ENCODE data around the gene CHD8.
"Not testable (repeated sequence)": the region's sequence is repeated elsewhere in the genome, so short reads cannot be mapped to it uniquely, and the experiment has no call there.

Gene CHD8

GRCh38 chr14:21475767-21476522 is 20.0 kb upstream of the CHD8 start:
- Histone ChIP-seq H3K4me1 (ENCODE audit: control insufficient read depth, insufficient read depth, low read length) (peaks cover 14% of the 10 kb centered on the region), H3K4me3 (ENCODE audit: low read length) (peak overlapping the region; percentile 79), H3K4me2 (ENCODE audit: low read length) (peak overlapping the region; percentile 89), H3K27me3 (ENCODE audit: control insufficient read depth, insufficient read depth, low read length) (no peaks in the 10 kb centered on the region), H3K36me3 (ENCODE audit: insufficient read depth, low read length) (peaks cover 13% of the 10 kb centered on the region), H3K9me3 (replicated peaks; ENCODE audit: low read length) (no peaks in the 10 kb centered on the region), H3K9ac (ENCODE audit: low read depth, low read length) (peak overlapping the region; percentile 84)

- H3K4me2 ChIP-seq (ENCODE audit: low read length), result no peak overlapping the region
- no peaks in the 10 kb centered on the region for H3K9me3 ChIP-seq (replicated peaks; ENCODE audit: low read length)
- peaks cover 24% of the 10 kb centered on the region for H3K36me3 ChIP-seq (ENCODE audit: insufficient read depth, low read length)
- H3K4me3 ChIP-seq (ENCODE audit: low read length), result no peak overlapping the region
- H3K9ac ChIP-seq (ENCODE audit: low read depth, low read length), result peak overlapping the region; percentile 6
- H3K4me1 ChIP-seq (ENCODE audit: control insufficient read depth, insufficient read depth, low read length), result peaks cover 12% of the 10 kb centered on the region
- no peaks in the 10 kb centered on the region for H3K27me3 ChIP-seq (ENCODE audit: control insufficient read depth, insufficient read depth, low read length)
These were observed 11.7 kb upstream of the CHD8 start for GRCh38 chr14:21467616-21468015.

- peaks cover 15% of the 10 kb centered on the region for H3K4me1 ChIP-seq (ENCODE audit: control insufficient read depth, insufficient read depth, low read length)
- H3K9me3 ChIP-seq (replicated peaks; ENCODE audit: low read length), result no peaks in the 10 kb centered on the region
- H3K9ac ChIP-seq (ENCODE audit: low read depth, low read length), result peak overlapping the region; percentile 94
- peak overlapping the region; percentile 81 for H3K4me2 ChIP-seq (ENCODE audit: low read length)
- peaks cover 8% of the 10 kb centered on the region for H3K36me3 ChIP-seq (ENCODE audit: insufficient read depth, low read length)
- H3K4me3 ChIP-seq (ENCODE audit: low read length), result peak overlapping the region; percentile 91
- no peaks in the 10 kb centered on the region for H3K27me3 ChIP-seq (ENCODE audit: control insufficient read depth, insufficient read depth, low read length)
These were observed 371 bp downstream of the CHD8 start for GRCh38 chr14:21455592-21455911.

- peaks cover 7% of the 10 kb centered on the region for H3K36me3 ChIP-seq (ENCODE audit: insufficient read depth, low read length)
- H3K4me3 ChIP-seq (ENCODE audit: low read length), result peak overlapping the region; percentile 91
- H3K9ac ChIP-seq (ENCODE audit: low read depth, low read length), result peak overlapping the region; percentile 94
- peak overlapping the region; percentile 81 for H3K4me2 ChIP-seq (ENCODE audit: low read length)
- H3K9me3 ChIP-seq (replicated peaks; ENCODE audit: low read length), result no peaks in the 10 kb centered on the region
- no peaks in the 10 kb centered on the region for H3K27me3 ChIP-seq (ENCODE audit: control insufficient read depth, insufficient read depth, low read length)
- peaks cover 20% of the 10 kb centered on the region for H3K4me1 ChIP-seq (ENCODE audit: control insufficient read depth, insufficient read depth, low read length)
These were observed 929 bp downstream of the CHD8 start for GRCh38 chr14:21454843-21455544.

GRCh38 chr14:21449899-21450216 is 6.1 kb downstream of the CHD8 start:
- peaks cover 20% of the 10 kb centered on the region for H3K4me1 ChIP-seq (ENCODE audit: control insufficient read depth, insufficient read depth, low read length)
- H3K9me3 ChIP-seq (replicated peaks; ENCODE audit: low read length), result no peaks in the 10 kb centered on the region
- H3K27me3 ChIP-seq (ENCODE audit: control insufficient read depth, insufficient read depth, low read length), result no peaks in the 10 kb centered on the region
- H3K36me3 ChIP-seq (ENCODE audit: insufficient read depth, low read length), result no peaks in the 10 kb centered on the region
- no peak overlapping the region for H3K4me2 ChIP-seq (ENCODE audit: low read length)
- no peak overlapping the region for H3K4me3 ChIP-seq (ENCODE audit: low read length)
- no peak overlapping the region for H3K9ac ChIP-seq (ENCODE audit: low read depth, low read length)

GRCh38 chr14:21442657-21443056 is 13.3 kb downstream of the CHD8 start:
- not testable (repeated sequence) for H3K9ac ChIP-seq (ENCODE audit: low read depth, low read length); H3K36me3 ChIP-seq (ENCODE audit: insufficient read depth, low read length); H3K4me1 ChIP-seq (ENCODE audit: control insufficient read depth, insufficient read depth, low read length); H3K4me3 ChIP-seq (ENCODE audit: low read length); H3K4me2 ChIP-seq (ENCODE audit: low read length); H3K27me3 ChIP-seq (ENCODE audit: control insufficient read depth, insufficient read depth, low read length); H3K9me3 ChIP-seq (replicated peaks; ENCODE audit: low read length)

- no peak overlapping the region for H3K4me2 ChIP-seq (ENCODE audit: low read length)
- no peaks in the 10 kb centered on the region for H3K27me3 ChIP-seq (ENCODE audit: control insufficient read depth, insufficient read depth, low read length)
- H3K4me1 ChIP-seq (ENCODE audit: control insufficient read depth, insufficient read depth, low read length), result peaks cover 12% of the 10 kb centered on the region
- no peaks in the 10 kb centered on the region for H3K36me3 ChIP-seq (ENCODE audit: insufficient read depth, low read length)
- H3K9ac ChIP-seq (ENCODE audit: low read depth, low read length), result no peak overlapping the region
- H3K9me3 ChIP-seq (replicated peaks; ENCODE audit: low read length), result no peaks in the 10 kb centered on the region
- no peak overlapping the region for H3K4me3 ChIP-seq (ENCODE audit: low read length)
These were observed 15.1 kb downstream of the CHD8 start for GRCh38 chr14:21440859-21441258.

- Histone ChIP-seq H3K4me3 (ENCODE audit: low read length) (peak overlapping the region; percentile 88), H3K9ac (ENCODE audit: low read depth, low read length) (peak overlapping the region; percentile 92), H3K4me1 (ENCODE audit: control insufficient read depth, insufficient read depth, low read length) (peaks cover 21% of the 10 kb centered on the region), H3K36me3 (ENCODE audit: insufficient read depth, low read length) (no peaks in the 10 kb centered on the region), H3K27me3 (ENCODE audit: control insufficient read depth, insufficient read depth, low read length) (no peaks in the 10 kb centered on the region), H3K4me2 (ENCODE audit: low read length) (peak overlapping the region; percentile 83), H3K9me3 (replicated peaks; ENCODE audit: low read length) (no peaks in the 10 kb centered on the region)
These were observed 18.6 kb downstream of the CHD8 start for GRCh38 chr14:21437063-21437901.

GRCh38 chr14:21436567-21437062 is 19.3 kb downstream of the CHD8 start:
- H3K4me3 ChIP-seq (ENCODE audit: low read length), result peak overlapping the region; percentile 88

GRCh38 chr14:21431126-21431525 is 24.8 kb downstream of the CHD8 start:
- no peaks in the 10 kb centered on the region for H3K27me3 ChIP-seq (ENCODE audit: control insufficient read depth, insufficient read depth, low read length)
- no peak overlapping the region for H3K4me2 ChIP-seq (ENCODE audit: low read length)
- H3K4me1 ChIP-seq (ENCODE audit: control insufficient read depth, insufficient read depth, low read length), result peaks cover 12% of the 10 kb centered on the region
- H3K36me3 ChIP-seq (ENCODE audit: insufficient read depth, low read length), result peaks cover 55% of the 10 kb centered on the region
- H3K9ac ChIP-seq (ENCODE audit: low read depth, low read length), result no peak overlapping the region
- no peaks in the 10 kb centered on the region for H3K9me3 ChIP-seq (replicated peaks; ENCODE audit: low read length)
- H3K4me3 ChIP-seq (ENCODE audit: low read length), result no peak overlapping the region

More at GRCh38 chr14:21436567-21437062, 19.3 kb downstream of the CHD8 start:
- no peaks in the 10 kb centered on the region for H3K9me3 ChIP-seq (replicated peaks; ENCODE audit: low read length)
- H3K4me2 ChIP-seq (ENCODE audit: low read length), result peak overlapping the region; percentile 83
- H3K27me3 ChIP-seq (ENCODE audit: control insufficient read depth, insufficient read depth, low read length), result no peaks in the 10 kb centered on the region
- H3K9ac ChIP-seq (ENCODE audit: low read depth, low read length), result peak overlapping the region; percentile 92
- H3K4me1 ChIP-seq (ENCODE audit: control insufficient read depth, insufficient read depth, low read length), result peaks cover 21% of the 10 kb centered on the region
- peaks cover 3% of the 10 kb centered on the region for H3K36me3 ChIP-seq (ENCODE audit: insufficient read depth, low read length)

GRCh38 chr14:21428930-21429329 is 27.0 kb downstream of the CHD8 start:
- Histone ChIP-seq H3K4me1 (ENCODE audit: control insufficient read depth, insufficient read depth, low read length) (no peaks in the 10 kb centered on the region), H3K9me3 (replicated peaks; ENCODE audit: low read length) (no peaks in the 10 kb centered on the region), H3K4me3 (ENCODE audit: low read length) (no peak overlapping the region), H3K27me3 (ENCODE audit: control insufficient read depth, insufficient read depth, low read length) (no peaks in the 10 kb centered on the region), H3K4me2 (ENCODE audit: low read length) (no peak overlapping the region), H3K36me3 (ENCODE audit: insufficient read depth, low read length) (peaks cover 72% of the 10 kb centered on the region), H3K9ac (ENCODE audit: low read depth, low read length) (no peak overlapping the region)
